Smooth muscle cell of the brain vasculature (primary cell): ENCODE measurements around the gene ALKBH5.

Source experiments
- DNase-seq: peaks from one replicate; pipeline ENCODE4 v3.0.0-alpha.2; 2012; ENCODE audit warnings: low read depth, low spot score

Gene ALKBH5

GRCh38 chr17:18241229-18241871, 57.7 kb downstream of the ALKBH5 start:
- no peak for DNase-seq

DNA sequence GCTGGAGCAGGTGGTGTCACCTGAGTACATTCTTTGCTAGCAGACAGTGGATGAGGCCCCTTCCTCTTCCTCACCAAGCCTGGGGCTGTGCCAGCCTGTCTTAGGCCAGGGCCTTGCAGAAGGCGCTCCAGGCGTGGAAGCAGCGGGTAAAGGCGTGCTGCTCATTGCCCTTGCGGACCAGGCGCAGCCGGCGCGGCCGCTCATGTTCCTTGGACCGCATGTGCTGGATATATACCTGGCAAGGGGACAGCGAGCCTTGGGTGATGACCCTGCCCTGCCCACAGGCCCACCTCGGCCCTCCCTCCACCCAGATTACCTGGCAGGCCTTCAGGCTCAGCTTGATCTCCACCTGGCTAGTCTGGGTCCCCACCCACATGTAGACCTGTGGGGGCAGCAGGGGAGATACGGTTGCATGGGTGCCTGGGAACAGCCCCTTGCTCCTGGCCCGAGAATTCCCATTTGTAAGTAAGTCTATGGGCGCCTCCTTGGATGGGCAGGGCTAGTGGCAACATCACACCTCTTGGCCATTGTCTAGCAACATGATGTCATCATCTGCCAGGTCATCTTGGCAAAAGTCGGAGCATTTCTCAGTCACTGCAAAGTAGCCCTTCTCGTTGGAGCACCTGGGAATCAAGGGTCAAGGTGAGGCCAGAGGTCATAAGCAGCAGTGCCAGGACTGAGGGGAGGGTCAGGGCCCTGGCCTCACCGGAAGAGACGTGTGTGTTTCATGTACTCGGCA, 61.6 kb downstream of the ALKBH5 start:
- DNase-seq, result no peak

DNA sequence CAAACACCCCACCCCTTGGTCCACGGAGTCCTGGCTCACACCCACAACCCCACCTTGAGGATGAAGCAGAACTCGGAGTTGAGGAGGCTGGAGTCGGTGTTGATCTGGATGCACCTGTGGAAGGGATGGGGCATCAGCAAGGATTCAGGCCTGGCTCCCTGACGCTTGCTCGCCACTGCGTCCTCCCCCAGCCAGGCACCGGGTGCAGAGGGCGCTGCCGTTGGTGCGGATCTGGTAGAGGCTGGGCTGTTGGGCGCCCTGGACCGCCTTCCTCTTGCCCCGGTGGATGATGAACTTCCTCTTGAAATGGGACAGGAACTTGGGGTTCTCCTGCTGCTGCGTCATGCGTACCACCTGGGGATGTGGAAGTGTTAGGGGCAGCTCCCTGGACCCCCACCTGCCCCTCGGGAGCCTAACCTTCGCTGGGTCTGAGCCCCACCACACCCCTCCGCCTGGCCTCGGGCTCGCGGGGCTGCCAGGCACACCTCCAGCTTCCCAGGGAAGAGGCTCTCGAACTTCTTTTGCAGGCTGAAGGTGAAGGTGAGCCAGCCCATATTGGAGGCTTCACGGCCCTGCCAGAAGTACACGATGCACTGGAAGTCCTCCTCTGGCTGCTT, 62.6 kb downstream of the ALKBH5 start:
- DNase-seq, result no peak

DNA sequence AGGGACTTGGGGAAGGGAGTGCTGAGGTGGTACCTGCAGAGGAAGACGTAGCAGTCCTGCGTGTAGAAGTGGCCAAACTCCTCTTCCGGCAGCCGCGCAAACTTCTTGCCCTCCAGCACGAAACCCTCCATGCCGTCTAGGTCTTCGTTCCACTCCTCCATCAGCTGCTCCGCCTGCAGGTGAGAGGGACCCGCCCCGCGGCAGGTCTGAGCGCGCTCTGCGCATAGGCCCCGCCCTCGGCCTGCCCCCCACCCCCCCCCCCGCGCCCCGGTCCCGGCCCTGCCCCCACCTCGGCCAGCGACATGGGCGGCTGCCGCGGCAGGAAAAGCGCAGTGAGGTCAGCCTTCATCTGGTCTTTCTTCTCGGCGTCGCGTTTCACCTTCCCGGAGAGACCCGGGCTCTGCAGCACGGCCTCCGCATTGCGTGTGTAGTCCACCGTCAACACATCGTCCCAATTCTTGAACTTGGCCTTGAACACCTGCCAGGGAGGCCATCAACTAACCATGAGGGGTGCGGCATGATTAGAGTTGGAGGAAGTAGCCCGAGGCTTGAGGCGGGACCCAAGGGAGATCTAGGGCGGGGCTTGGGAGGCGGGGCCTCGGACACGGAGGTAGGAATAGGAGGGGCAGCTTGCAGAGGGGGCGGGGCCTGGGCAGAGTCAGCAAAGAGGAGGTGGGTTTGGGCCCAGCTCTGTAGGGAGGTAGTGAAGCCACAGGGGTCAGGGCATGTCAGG, 63.4 kb downstream of the ALKBH5 start:
- DNase-seq, result no peak

- DNase-seq, result no peak
Observed at GRCh38 chr17:18247613-18248001, 64.0 kb downstream of the ALKBH5 start.

DNA sequence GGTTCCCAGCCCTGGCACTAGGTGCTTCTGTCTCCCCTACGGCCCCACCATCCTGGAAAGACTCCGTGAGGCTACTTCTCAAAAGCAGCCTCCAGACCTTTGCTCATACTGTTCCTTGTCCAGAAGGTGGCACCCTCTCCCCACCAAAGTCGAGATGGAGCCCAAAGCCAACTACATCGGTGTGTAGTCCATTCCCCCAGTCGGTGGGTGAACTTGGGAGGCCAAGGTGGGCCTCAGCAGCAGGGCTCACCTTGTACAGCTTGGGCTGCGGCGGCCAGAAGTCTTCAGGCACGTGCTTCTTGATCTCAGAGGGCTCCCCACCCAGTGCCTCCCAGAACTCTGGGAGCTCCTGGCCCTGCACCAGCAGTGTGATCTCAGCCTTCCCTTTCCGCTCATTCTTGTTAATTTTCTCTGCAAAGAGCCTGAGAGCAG, 64.7 kb downstream of the ALKBH5 start:
- DNase-seq, result peak; percentile 45

DNA sequence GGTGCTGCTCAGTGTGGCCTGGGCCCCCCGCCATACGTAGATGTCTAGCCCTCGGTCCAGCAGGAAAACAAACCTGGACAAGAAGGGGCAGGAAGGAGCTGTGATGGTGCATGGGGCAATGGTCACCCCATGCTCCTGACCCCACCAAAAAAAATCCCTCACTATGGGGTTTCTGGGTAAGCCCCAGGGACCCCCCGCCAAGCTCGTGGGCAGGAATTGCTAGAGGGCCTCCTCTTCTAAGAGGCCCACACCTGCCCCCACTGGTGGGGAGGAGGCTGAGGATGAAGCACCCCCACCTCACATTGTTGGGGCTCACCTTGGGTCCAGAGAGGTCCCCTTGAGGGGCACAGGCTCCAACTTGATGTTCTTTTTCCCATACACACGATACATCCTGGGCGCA, 65.2 kb downstream of the ALKBH5 start:
- DNase-seq, result no peak

DNA sequence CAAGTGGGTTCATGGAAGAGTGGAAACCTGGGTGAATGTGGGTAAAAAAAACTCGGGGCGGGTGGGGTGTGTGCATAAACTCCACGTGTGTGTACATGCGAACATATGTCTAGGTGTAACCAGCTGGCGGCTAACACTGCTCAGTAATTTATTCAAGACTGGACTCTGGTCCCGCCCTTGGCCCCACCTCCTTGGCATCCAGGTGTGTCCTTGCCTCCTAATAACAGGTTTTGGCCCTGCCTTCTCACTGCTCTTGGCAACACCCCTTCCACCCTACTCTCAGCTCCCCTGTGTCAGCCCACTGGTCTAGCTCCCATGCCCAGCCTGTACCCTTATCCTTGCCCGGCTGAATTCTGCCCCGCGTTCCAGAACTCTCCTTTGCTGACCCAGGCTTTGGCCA, 66.6 kb downstream of the ALKBH5 start:
- no peak for DNase-seq

DNA sequence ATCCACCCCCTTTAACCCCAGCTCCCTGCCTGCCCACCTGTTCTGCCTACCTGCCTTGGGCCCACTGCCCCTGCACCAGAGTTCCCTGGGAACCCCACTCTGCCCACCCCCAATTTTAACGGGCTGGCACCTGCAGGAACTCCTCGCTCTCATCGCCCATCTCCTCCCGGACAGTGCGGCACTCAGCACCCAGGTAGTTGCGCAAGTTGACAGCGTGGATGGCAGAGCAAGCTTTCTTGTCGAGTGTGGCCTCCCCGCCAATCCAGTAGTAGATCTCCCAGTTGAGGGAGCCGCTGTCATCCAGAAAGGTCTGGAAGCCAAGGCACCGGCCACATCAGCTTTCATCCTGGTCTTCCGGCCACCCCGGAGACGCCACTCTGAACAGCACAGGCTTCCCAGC, 67.1 kb downstream of the ALKBH5 start:
- DNase-seq, result no peak

DNA sequence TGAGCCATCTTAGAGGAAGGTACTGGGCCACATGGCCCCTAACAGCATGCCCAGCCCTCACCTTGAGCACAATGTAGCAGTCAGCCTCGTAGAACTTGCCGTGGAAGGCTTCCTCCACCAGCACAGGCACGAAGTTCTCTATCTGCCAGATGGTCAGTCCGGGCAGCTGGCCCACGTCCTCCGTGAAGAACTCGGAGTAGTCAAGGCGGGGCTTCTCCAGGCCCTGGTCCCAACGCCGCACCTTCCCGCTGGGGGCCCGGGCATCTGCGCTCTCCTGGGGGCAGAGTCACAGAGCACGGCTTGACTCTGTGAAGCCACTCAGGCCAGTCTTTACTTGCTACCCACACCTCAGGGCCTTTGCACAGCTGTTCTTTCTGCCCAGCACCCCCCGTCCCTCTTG, 67.6 kb downstream of the ALKBH5 start:
- DNase-seq, result no peak

- DNase-seq, result no peak
Observed at GRCh38 chr17:18252160-18252559, 68.5 kb downstream of the ALKBH5 start.

GRCh38 chr17:18253187-18253884, 69.7 kb downstream of the ALKBH5 start:
- no peak for DNase-seq

DNA sequence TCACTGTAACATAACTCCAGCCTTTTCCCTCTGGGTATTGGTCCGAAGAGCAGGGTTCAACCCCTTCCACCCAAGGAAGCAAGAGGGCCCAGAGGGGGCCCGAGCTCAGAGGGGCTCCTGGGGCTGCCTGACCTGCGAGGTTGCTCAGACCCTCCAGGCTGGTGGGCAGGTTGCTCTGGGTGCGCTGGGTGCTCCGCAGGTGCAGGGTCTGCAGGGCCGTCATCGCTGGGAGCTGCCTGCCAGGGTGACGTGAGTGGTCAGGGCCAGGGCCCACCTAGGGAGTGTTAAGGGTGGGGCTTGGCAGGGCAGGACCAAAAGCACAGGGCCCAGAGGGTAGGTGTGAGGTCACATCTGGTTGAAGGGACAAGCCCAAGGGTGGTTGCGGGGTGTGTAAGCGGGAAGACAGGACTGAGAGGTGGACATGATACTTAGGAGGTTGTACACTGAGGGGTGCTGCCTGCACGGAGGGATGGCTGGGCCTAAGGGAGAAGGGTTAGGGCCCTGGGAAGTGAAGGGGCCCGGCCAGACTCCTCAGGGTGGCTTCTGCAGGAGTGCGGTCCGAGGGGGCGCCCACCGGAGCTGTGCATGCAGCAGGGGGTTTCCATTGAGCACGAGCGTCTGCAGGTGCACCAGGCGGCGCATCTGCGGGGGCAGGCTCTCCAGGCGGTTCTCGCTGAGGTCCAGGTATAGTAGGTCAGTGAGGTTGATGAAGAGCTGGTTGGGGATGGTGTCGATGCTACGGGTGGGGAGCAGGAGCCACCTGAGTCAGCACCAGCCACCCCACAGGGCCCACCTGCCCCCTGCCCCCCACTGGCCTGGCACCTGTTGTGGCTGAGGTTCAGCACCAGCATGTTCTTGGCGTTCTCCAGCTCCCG, 70.6 kb downstream of the ALKBH5 start:
- DNase-seq, result no peak

DNA sequence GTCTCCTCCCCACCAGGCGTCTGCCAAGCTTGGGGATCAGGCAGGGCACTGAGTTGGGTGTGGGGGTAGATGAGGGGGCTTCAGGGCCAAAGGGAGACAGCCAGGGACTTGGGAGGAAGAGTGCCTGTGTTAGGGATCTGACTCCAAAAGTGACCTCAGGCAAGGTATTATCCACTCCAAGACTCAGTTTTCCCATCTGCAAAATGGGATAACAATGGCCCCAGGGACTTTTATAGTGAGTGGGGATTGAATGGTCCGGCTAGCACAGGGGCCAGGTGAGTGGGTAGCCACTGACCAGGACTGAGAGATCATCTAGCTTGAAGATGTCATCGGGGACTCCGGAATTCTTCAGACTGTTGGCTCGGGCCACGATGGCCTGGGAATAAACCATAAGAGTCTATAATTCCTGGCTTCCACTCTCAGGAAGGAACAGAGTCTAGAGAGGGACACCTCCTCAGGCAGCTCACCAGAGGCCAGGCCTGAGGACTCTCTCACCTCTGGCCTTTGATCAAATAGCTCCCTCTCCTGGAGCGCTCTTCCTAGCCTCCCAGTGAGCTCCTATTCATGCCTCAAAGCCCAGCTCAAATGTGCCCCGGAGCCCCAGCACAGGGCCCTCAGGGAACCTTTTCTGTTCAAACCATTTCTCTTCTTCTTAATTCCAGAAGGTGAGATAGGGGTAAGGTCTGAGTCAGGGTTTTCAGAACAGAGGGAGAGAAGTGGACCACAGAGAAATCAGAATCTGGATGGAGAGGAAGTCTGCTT, 71.4 kb downstream of the ALKBH5 start:
- DNase-seq, result no peak

- DNase-seq, result no peak
Observed at GRCh38 chr17:18256351-18256750, 72.7 kb downstream of the ALKBH5 start.

GRCh38 chr17:18256776-18257175, 73.1 kb downstream of the ALKBH5 start:
- no peak for DNase-seq

DNA sequence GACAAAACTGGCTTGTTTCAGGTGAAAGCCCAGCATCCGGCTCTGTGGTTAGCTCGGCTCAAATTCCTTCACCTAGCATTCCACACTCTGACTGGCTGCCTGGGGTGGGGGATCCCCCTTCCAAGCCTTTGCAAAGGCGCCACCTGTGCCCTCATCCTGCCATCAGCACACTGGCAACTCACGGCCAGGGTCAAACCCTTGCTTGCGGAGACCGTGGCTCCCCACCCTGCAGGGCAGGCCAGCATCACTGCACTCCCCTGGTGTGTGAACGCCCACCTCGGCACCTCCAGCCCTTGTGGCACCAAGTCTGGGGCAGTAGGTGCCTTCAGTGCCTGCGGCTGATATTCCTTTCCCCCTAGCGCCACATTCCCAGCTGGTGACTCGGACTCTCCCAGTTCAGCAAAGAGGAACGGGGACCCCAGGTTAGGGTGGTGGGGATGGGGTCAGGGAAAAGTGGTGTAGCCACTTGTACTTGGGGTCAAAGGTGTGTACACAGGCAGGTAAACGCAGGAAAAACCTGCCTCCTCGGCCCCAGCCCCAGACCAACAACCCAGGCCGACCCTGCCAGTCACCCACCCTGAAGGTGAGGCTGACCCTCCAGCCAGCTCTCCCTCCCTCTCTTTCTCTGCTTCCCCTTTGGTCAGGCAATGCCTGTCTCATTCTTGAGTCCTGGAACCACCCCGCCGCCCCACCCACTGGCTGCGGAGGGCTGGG, 73.8 kb downstream of the ALKBH5 start:
- no peak for DNase-seq

GRCh38 chr17:18257982-18258355, 74.3 kb downstream of the ALKBH5 start:
- no peak for DNase-seq

DNA sequence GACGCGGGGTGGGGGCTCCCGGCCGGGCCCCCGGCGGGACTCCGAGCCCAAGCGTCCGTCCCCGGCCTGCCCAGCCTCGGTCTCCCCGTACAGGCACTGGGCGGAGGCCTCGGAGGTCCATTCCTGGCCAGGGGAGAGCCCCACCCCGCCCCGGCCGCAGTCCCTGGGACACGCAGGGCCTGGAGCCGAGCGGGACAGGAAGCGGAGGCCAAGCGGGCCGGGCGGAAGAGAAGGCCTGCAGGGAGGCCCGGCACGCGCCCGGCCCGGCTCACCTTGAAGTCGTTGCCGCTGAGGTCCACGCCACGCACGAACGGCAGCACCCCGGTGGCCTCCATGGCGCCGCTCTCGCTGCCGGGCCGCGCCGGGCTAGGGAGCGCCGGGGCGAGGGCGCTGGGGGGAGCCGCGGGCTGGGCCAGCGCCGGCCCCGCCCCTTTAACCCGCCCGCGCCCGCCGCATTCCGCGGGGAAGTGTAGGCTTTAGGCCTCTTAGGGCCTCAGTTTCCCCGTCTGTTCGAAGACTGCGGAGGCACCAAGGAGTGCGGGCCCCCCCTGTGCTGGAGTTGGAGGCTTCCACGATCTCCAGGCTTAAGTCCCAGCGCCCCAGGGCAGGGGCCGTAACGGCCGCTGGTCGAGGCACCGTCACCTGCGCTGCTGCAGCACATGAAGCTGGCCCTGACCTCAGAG, 74.9 kb downstream of the ALKBH5 start, which contains the start of gene FLII:
Gene FLII (minus strand): TSS at position 383 of the 683 bp plus-strand sequence. CDS start 48 bp downstream, at position 335.
- no peak for DNase-seq
